Gastroesophageal sphincter (tissue), 3 donors: ENCODE results near the gene LRRC45.

Experiments
- CTCF ChIP-seq, 4 experiments: fragments of 200-600 bp in 2 of 4; fragments of 450-650 bp in 2 of 4; sonication (generic) in 1 of 4; IDR thresholded peaks; one replicate each; pipeline ENCODE4 v1.5.1; 2017 to 2019; ENCODE audit warnings: antibody characterized with exemption in 4 of 4, mild to moderate bottlenecking in 2 of 4, moderate library complexity in 2 of 4
- POLR2A ChIP-seq, 2 donors: fragments of 450-650 bp; IDR thresholded peaks; one replicate each; pipeline ENCODE4 v1.6.1; 2017; ENCODE audit warnings: antibody characterized with exemption in 2 of 2, mild to moderate bottlenecking in 2 of 2, moderate library complexity in 1 of 2
- POLR2AphosphoS5 ChIP-seq: sonication (generic); formaldehyde crosslinking; IDR thresholded peaks from one replicate; pipeline ENCODE4 v1.6.1; 2017; ENCODE audit warnings: antibody characterized with exemption

- TF ChIP-seq CTCF (IDR thresholded peaks at IDR 0.05) (no peak), POLR2A (IDR thresholded peaks at IDR 0.05) (no peak), POLR2AphosphoS5 (no peak)
Observed at GRCh38 chr17:82035488-82035887, 12.4 kb downstream of the LRRC45 start.
